HG02938 (cell line): ENCODE data around the gene HPS1.
"Not testable (repeated sequence)": the region's sequence is repeated elsewhere in the genome, so short reads cannot be mapped to it uniquely, and the experiment has no call there.

Source experiments
- ATAC-seq: cut with Tn5 transposase; IDR thresholded peaks from one replicate; pipeline ENCODE4 v1.9.1; 2021; ENCODE audit warnings: mild to moderate bottlenecking, moderate library complexity; ENCODE audit not compliant: unreplicated experiment

Gene HPS1

DNA sequence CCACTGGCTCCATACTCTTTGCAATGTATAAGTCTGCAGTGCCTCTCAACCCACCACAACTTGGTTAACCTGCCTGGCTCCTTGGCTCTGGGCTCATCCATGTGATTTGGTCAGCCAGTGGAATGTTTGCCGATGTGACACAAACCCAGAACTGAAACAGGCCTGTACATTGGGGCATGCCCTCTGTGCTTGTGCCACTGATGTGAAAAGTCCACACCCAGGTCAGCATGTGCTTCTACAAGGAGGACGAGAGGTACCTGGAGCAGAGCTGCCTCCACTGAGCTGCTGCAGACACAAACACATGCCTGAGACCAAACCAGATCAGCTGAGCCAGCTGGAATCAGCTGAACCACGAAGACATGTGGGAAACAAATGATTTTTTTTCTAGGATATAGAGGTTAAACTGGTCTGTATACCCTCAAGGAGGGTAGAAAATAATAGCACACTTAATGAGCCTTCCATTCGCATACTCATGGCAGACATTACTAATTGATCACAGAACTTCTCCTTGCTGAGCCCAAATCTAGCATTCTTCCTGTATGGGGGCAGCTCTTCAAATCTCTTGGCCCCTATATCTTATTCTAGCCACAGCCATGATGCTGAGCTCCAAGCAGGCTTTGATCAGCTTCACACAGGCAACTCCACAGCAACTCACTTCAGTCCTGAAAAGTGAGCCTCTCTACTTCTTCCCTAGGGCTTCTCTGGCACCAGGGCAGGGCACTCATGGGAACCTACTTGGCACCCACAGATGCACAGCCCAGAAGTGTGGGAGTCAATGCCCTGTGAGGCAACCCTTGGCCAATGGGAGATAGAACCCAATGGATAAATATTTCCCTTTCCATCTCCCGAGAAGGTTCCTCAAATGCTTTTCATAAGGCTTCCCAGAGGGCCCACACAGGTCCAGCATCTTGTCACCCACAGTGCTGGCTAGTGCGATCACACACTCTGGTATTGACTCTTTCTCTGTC is 50.4 kb downstream of the HPS1 start:
- ATAC-seq = no peak

DNA sequence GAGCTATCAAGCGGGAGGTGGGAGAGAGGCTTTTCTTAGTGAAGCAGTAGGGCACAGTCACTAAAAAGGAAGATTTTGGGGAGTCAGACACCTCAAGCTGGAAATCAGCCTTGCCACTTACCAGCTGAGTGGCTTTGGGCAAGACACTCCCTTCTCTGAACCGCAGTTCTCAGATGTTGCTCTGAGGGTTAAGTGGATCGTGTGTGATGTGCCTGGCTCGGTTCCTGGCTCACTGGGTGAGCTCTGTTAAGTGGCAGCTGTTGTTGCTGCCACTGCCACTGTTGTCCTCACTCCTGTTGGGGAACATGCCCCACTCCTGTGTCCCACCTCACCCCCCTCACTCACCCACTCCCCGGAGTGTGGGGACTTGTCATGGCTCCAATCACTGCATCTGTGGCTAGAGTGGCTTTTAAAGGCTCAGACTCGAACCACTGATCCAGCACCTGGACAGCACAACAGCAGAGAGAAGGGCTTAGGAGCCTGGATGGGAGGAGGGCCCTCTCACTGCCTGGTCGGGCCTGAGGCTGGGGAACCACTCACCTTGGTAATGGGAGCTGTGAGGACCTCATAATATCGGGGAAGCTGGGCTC is 51.8 kb downstream of the HPS1 start:
- no peak for ATAC-seq

DNA sequence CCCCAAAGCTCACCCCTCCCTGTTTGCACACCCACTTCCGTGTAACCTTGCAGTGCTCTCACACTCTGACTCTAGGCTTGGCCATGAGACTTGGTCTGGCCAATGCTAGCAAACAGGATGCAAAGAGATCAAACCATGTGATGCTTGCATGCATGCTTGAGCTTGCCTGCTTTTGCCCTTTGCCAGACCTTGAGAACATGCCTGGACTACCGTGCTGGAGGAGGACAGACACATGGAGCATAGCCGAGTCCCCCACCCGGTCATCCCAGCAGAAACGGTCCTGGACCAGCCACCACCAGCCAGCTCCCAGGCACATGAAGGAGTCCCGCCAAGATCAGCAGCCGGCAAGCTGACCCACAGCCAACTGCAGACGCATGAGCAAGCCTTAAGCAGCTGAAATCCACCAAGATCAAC is 55.1 kb downstream of the HPS1 start:
- ATAC-seq = no peak

DNA sequence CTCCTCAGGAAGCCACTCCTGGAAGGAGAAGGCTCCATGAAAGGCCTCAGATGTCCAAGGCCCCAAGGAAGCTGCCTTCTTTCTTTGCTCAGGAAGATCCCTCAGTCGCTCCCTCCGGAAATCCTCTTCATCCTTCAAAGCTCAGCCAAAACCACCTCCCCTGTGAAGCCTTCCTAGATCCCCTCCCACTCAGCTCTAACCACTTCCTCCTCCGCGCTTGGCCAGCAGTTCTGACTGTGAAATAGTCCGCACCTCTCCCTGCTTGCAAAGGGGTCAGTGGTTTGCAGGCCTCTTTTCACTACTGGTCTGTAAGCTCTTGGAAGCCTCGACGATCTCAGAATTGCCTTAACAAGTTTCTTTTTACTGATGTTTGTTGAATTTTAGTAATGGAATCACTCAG is 55.7 kb downstream of the HPS1 start:
- ATAC-seq = no peak

DNA sequence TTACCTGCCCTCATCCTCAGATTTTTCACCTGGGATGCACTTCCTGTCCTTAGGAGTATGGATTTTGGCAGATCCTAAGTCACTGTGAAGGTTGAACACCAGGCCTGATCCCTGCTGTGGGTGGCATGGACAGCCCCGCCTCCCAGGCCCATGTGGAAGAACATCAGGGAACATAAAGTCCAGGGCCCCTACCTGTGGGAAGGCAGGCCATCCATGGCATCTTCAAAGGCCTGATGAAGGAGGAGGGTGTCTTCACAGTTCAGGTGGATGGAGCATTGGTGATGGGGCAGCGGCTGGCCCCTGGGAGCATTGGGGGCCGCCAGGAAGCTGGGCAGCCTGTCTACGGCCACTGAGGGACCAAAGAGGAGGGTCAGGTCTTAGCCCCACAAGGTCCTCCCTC is 56.3 kb downstream of the HPS1 start:
- no peak for ATAC-seq

DNA sequence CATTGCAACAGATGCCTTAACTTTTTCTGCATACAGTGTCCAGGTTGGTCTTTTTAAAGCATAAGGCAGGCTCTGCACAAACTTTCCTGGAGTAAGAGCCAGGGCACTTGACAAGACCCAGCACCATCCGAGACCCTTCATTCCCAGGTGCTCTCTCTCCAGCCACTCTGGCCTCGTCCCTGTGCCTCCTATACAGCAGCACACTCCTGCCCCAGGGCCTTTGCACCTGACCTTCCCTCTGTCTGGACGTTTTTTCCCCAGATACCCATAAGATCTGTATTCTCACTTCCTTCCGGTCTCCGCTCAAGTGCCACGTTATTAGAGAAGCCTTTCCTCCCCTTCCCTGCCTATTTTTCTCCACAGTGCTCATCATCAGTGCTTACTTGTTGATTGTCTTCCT is 57.3 kb downstream of the HPS1 start:
- ATAC-seq = no peak

DNA sequence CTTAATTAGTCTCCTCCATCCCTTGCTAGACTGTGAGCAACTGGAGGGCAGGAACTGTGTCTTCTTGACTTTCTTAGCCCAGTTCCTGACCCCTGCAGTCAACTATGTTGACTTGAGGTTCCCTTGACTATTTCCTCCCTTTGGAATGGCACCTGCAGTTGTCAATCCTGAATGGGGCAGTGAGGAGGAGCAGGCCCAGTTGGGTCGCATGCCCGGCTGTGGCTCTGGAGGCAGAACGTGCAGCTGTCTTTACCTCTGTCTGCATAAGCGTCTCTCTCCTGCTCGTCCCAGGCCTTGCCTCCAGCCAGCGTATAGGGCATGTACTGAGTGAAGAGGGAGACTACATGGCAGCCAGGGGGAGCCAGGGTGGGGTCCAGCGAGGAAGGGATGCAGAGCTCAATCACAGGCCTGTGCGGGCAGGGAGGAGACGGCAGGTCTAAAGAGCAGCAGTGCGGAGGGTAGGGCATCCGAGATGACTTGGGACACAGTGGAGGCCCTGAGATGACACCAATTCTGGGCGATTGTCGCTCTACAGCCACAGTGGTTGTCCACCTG is 58.6 kb downstream of the HPS1 start:
- no peak for ATAC-seq

DNA sequence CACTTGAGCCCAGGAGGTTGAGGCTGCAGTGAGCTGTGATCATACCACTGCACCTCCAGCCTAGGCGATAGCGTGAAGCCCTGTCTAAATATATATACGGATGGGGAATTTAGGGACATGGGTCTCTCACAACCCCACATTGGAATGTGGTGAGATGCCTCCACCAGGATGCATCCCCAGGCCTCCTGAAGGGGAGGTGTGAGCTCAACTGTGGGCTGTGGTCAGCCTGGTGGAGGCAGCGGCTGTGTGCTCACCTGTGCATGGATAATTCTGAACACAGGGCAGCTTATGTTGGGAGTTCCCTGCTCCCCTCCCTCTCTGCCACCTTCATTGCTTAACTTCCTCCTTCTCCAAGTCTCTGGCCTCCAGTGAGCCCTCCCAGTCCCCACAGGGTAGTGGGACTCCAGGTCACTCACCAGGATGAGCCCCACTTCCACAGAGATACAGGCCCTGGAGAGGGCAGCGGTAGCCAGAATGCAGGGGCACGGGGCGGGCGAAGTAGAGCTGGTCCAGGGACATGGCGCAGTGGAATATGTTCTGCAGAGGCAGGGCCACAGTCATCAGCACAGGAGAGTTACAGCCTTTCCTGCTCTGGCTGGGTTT is 62.1 kb downstream of the HPS1 start:
- no peak for ATAC-seq

DNA sequence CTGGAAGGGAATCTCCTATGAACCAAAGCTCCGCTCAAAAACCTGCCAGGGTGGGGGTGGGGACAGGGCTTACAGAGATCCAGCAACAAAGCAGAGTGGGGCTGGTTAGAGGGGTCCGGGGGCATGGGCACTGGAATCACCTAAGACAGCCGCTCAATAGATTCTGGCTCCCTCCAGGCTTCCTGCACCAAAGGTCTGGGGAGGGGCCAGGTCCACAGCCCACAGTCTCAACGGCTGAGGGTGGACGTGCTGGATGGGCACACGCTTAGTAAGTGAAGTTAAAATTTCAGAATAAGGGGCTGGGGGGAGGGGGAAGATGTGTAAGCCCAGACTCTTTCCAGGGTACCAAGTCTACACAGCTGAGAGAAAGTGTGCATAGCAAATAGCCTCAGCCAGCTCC is 62.9 kb downstream of the HPS1 start:
- ATAC-seq = no peak

DNA sequence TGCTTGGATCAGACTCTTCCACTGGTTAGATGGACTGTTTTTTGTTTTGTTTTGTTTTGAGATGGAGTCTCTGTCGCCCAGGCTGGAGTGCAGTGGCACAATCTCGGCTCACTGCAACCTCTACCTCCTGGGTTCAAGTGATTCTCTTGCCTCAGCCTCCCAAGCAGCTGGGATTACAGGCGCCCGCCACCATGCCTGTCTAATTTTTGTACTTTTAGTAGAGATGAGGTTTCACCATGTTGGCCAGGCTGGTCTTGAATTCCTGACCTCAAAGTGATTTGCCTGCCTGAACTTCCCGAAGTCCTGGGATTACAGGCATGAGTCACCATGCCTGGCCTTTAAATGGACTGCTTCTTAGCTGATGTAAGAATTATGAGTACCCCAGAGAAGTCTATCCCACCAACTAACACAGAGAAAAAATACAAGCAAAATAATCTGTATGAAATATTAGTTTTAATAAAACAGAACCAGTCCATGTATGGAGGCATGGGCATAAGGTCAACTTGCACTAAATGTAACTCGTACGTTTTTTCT is 63.5 kb downstream of the HPS1 start:
- not testable (repeated sequence) for ATAC-seq

DNA sequence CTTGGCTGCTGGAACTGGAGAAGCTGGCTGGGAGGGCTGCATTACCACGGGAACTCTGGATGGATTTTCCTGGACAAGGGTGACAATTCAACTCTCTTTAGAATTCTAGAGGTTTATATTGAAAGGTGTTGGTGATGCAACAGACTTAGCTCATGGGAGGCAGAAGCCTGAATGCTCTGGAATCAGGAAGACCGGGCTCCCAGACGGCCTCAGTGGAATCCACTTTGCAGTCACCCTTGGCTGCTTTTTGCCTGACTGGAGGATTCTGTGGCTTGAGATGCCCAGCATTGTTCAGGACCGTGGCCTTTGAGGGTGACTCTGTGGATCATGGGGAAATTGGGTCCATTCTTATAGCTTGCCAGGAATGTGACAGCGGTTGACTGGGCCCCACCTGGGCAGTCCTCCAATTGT is 64.0 kb downstream of the HPS1 start:
- no peak for ATAC-seq

DNA sequence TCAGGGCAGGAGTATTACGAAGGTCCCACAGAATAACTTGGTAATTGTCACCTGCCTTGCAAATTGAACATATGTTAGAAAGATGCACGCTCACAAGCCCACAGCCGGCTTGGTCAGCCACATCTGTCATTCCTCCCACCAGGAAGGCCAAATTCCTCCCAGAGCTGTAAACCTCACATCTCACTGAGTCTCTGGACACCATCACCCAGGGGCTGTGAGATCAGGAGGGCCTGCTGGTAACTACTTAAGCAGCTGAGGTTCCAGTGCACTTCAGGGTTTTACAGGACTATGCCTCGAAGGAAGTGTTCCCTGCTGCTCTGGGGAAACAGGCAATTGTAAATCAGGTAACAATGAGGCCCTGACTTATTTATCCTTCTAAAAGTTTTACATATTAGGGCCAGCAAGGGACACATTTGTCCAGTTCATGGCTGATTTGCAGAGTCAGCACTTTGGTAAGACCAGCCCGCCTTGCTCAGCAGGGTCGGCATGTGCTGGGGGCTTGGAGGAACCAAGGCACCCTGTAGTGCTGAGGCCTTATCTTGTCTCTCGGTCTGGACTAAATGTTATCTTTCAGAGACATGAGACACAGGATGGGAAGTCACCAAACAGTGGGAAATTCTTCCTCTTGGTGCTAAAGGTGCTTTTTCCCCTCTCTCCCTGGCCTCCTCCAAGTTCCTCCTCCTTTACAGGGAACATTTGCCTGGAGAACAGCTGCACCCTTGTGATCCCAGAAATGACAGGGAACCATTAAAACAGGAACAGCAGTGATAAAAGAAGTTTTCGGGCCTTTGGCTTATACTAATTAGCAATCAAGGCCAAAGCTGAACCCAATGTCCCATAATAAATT is 66.0 kb downstream of the HPS1 start:
- no peak for ATAC-seq

DNA sequence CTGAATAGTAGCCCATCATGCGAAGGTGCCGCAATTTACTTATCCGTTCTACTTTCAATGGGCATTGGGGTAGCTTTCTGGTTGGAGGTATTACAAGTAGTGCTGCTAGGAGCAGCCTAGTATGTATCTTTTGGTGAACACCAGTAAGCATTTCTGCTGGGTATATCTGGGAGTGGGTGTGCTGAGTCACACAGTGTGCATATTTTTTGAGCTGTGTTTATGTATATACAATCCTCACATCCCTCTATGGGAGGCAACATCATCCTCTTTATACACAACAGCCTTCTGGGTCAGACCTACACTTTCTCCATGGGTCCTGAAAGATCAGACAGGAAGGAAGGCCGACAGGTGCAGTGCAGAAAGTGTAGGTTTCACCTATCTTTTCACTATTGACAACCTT is 68.0 kb downstream of the HPS1 start:
- ATAC-seq = no peak

DNA sequence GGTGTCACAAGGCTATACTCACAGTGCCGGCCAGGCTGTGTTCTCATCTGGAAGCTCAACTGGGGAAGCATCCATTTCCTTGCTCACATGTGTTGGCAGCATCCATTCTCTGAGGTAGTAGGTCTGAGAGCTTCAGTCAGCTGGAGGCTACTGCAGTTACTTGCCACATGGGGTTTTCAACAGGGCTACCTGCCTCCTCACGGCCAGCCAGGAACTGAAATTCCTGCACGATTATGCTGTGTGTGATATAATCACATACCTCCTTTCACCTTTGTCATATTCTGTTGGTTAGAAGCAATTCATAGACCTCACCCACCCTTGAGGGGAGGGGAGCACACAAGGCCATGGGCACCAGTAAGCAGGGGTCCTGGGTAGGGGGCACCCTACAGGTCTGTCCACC is 69.2 kb downstream of the HPS1 start:
- no peak for ATAC-seq

DNA sequence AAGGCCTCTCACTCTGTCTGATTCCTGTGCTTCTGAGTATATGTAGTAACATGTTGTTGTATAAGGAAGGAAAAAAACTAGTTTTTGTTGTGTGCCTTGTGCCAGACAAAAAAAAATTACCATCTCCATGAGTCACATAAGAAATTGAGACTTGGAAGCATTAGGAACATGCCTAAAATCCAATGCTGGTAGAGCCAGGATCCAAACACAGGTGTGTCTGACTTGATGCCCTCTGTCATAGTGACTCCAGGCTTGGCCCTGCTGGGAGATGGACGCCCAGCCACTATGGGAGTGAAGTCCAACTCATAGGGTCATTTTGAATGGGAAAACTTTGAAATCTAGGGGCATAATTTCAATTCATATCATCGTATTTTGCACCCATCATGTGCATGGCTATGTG is 69.7 kb downstream of the HPS1 start:
- no peak for ATAC-seq

DNA sequence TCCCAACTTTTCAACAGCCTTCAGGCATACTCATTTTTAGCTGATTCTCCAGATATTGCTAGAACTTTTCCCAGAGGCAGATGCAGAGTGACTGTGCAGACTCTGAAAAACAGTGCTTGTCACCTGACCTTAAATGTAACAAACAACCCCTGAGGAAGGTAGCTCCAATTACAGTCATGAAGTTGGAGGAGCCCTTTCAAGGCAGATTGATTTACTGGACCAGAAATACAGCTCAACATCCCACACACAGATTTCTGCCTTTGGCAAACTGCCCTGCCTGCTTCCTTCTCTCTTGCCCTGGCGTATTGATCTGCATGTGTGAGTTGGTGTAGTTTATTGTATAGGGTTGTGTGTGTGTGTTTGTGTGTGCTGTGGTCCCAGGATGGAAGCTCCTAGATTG is 70.2 kb downstream of the HPS1 start:
- no peak for ATAC-seq

DNA sequence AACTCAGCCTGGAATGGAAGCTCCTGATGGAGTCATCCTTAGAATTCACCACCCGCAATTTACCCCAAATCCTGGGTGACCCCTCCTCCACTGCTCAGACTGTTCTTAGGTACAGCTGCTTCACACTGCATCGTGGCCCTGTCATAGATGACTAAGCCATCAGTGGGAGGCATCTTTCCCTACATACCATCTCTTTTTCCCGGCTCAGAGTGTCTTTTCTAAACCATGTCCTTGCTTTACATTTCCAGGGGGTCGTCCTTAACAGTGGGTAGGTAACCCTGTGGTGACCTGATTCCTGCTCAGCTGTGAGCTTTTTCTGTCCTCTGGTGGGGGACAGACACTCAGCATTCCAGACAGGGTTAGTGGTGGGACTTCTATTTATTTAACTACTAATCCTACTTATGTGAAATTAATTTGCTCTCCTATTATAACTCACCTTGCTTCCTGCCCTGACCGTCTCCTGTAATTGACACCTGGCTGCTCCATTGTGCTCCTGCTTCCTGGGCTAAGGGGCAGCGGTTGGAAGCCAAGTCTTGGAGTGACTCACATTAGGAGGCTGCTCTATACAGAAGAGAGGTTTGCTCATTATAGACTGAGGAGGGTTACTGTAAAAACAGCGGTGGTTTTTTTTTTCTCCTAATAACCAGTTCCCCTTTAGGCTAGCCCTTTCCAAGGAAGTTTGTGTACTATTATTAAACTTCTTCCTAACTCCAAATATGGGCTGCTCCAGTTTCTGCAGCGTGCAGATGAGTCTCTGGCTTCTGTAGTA is 72.3 kb downstream of the HPS1 start:
- ATAC-seq = no peak

DNA sequence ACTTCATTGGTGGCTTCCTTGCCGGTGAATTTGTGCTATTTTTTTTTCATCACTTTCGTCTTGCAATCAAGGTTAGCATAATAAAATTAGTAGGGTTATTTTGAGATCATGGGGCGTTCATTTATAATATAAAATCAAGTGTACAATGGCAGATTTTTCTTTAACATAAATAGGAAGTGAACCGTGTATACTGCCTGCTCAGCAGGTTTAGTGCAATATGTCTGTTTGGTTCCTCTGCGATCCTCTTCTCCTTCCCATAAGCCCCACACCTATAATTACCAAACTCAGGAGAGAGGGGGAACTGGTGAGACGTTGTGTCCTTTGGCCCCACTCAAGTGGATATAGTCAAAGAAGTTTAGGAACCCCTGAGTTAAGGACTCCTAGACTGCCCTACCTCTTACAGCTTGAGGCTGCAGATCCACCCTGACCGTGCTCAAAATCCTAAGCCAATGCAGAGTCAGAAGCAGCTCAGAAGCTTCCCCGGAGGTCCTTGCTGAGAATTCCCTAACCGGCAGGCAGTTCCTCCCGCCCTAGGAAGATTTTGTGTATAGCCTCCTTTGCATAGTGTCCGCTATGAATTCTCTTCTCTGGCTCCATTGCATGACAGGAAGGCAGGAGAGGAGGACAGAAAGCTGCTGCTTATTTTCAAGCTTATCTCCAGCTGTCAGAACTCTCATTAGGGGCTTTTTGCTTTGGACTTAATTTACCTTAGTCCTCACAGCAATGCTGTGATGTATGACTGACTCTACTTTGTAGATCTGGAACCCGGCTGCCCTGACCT is 73.3 kb downstream of the HPS1 start:
- no peak for ATAC-seq
